Activated CD4-positive, alpha-beta T cell treated with anti-CD3 and anti-CD28 coated beads, Interleukin-2, amount 10 ng/mL, durations not matched to agents 24 days and 14 days (primary cell): ENCODE measurements around the gene RBM26. TPM values are rescaled to one million over a fixed set of nuclear protein-coding genes. Genes with fewer than 3 reads are reported as not detected.

Source experiments
- DNase-seq: peaks from one replicate; pipeline ENCODE4 v3.0.0; 2022
- H3K27ac Mint-ChIP-seq: one replicate; pipeline ENCODE4 v1.8.0; 2022; ENCODE audit warnings: mild to moderate bottlenecking, mixed read lengths
- H3K27me3 Mint-ChIP-seq: one replicate; pipeline ENCODE4 v1.8.0; 2022; ENCODE audit warnings: mixed read lengths
- H3K36me3 Mint-ChIP-seq: one replicate; pipeline ENCODE4 v1.8.0; 2022; ENCODE audit warnings: low read depth, mild to moderate bottlenecking, mixed read lengths
- H3K4me1 Mint-ChIP-seq: one replicate; pipeline ENCODE4 v1.8.0; 2021; ENCODE audit warnings: mixed read lengths
- H3K4me3 Mint-ChIP-seq: one replicate; pipeline ENCODE4 v1.8.0; 2022; ENCODE audit warnings: mild to moderate bottlenecking, moderate library complexity, mixed read lengths
- H3K9me3 Mint-ChIP-seq: one replicate; pipeline ENCODE4 v1.8.0; 2021; ENCODE audit warnings: mixed read lengths
- intact Hi-C: fragments of 100-400 bp; cut with micrococcal nuclease; formaldehyde crosslinking; loops from one replicate; pipeline ENCODE4 v1.15.1; 2023
- total RNA-seq: library from RNA; stranded (reverse); gene quantifications from 2 replicates; pipeline ENCODE4 v1.2.3, GENCODE V29; 2022

The RBM26 gene
- 96.6 and 100 TPM in 2 replicates for total RNA-seq

- Mint-ChIP-seq H3K9me3 (no peaks in the 10 kb centered on the region), H3K36me3 (peaks cover 12% of the 10 kb centered on the region), H3K4me1 (peaks cover 37% of the 10 kb centered on the region), H3K4me3 (no peak within 1 kb of the TSS), H3K27ac (peak within 1 kb of the TSS; percentile 98), H3K27me3 (no peaks in the 10 kb centered on the region)
- DNase-seq, result peak; percentile 98
- intact Hi-C loops, result loop anchor here (1.0 to 5.0 kb wide), 5 partner anchors 13 to 136 kb away; partner anchors contain the start of gene NDFIP2
Measured at GRCh38 chr13:79405831-79406596, at the start of gene RBM26. Gene RBM26, minus strand, starts transcription at chr13:79406255. Its CDS starts 481 bp downstream, at chr13:79405774.

- Mint-ChIP-seq H3K27ac (peak overlapping the region; percentile 51), H3K4me3 (no peak overlapping the region), H3K36me3 (peaks cover 27% of the 10 kb centered on the region), H3K4me1 (peaks cover 61% of the 10 kb centered on the region), H3K9me3 (peaks cover 15% of the 10 kb centered on the region), H3K27me3 (no peaks in the 10 kb centered on the region)
- intact Hi-C loops, result loop anchor here (10.0 kb wide), 1 partner anchor 261 kb away; no protein-coding TSS in a partner anchor
- DNase-seq, result no peak
Measured at GRCh38 chr13:79455331-79455730, 49.3 kb upstream of the RBM26 start.

- Mint-ChIP-seq H3K9me3 (peaks cover 25% of the 10 kb centered on the region), H3K4me3 (peak overlapping the region; percentile 86), H3K27ac (peak overlapping the region; percentile 99), H3K4me1 (peaks cover 67% of the 10 kb centered on the region), H3K36me3 (peaks cover 30% of the 10 kb centered on the region), H3K27me3 (no peaks in the 10 kb centered on the region)
- intact Hi-C loops, result loop anchor here (10.0 kb wide), 1 partner anchor 258 kb away; no protein-coding TSS in a partner anchor
- DNase-seq, result no peak
Measured at GRCh38 chr13:79452239-79452913, 46.3 kb upstream of the RBM26 start.

- Mint-ChIP-seq H3K4me3 (peak overlapping the region; percentile 86), H3K9me3 (peaks cover 20% of the 10 kb centered on the region), H3K27me3 (no peaks in the 10 kb centered on the region), H3K36me3 (peaks cover 24% of the 10 kb centered on the region), H3K27ac (peak overlapping the region; percentile 99), H3K4me1 (peaks cover 66% of the 10 kb centered on the region)
- intact Hi-C loops, result loop anchor here (1.0 to 10.0 kb wide), 6 partner anchors 17 to 257 kb away; partner anchors contain the start of genes NDFIP2 and RBM26
- peak; percentile 96 for DNase-seq
Measured at GRCh38 chr13:79451500-79451962, 45.5 kb upstream of the RBM26 start.

- intact Hi-C loops, result loop anchor here (2.0 to 10.0 kb wide), 3 partner anchors 15 to 255 kb away; no protein-coding TSS in a partner anchor
Measured at GRCh38 chr13:79450110-79450509, 44.1 kb upstream of the RBM26 start.

GRCh38 chr13:79448413-79448812, 42.4 kb upstream of the RBM26 start:
- Mint-ChIP-seq H3K27me3 (no peaks in the 10 kb centered on the region), H3K27ac (peak overlapping the region; percentile 67), H3K4me3 (peak overlapping the region; percentile 8), H3K9me3 (peaks cover 9% of the 10 kb centered on the region), H3K4me1 (peaks cover 65% of the 10 kb centered on the region), H3K36me3 (peaks cover 9% of the 10 kb centered on the region)
- DNase-seq, result peak; percentile 65
- intact Hi-C loops, result no loop called here

More at GRCh38 chr13:79450110-79450509, 44.1 kb upstream of the RBM26 start:
- peak overlapping the region; percentile 13 for H3K4me3 Mint-ChIP-seq
- no peak for DNase-seq
- H3K4me1 Mint-ChIP-seq, result peaks cover 76% of the 10 kb centered on the region
- peaks cover 17% of the 10 kb centered on the region for H3K36me3 Mint-ChIP-seq
- peaks cover 14% of the 10 kb centered on the region for H3K9me3 Mint-ChIP-seq
- H3K27ac Mint-ChIP-seq, result peak overlapping the region; percentile 67
- H3K27me3 Mint-ChIP-seq, result no peaks in the 10 kb centered on the region

GRCh38 chr13:79447741-79448140, 41.7 kb upstream of the RBM26 start:
- Mint-ChIP-seq H3K27ac (peak overlapping the region; percentile 39), H3K9me3 (peaks cover 9% of the 10 kb centered on the region), H3K36me3 (peaks cover 7% of the 10 kb centered on the region), H3K4me1 (peaks cover 59% of the 10 kb centered on the region), H3K4me3 (no peak overlapping the region), H3K27me3 (no peaks in the 10 kb centered on the region)
- intact Hi-C loops, result no loop called here
- DNase-seq, result no peak

- Mint-ChIP-seq H3K27me3 (no peaks in the 10 kb centered on the region), H3K9me3 (peaks cover 9% of the 10 kb centered on the region), H3K4me3 (no peak overlapping the region), H3K27ac (no peak overlapping the region), H3K36me3 (peaks cover 7% of the 10 kb centered on the region), H3K4me1 (peaks cover 54% of the 10 kb centered on the region)
- intact Hi-C loops, result no loop called here
- no peak for DNase-seq
Measured at GRCh38 chr13:79447141-79447540, 41.1 kb upstream of the RBM26 start.

- DNase-seq, result peak; percentile 66
- H3K9me3 Mint-ChIP-seq, result peaks cover 9% of the 10 kb centered on the region
- H3K27ac Mint-ChIP-seq, result peak overlapping the region; percentile 89
- H3K4me1 Mint-ChIP-seq, result peaks cover 44% of the 10 kb centered on the region
- peak overlapping the region; percentile 44 for H3K4me3 Mint-ChIP-seq
- H3K27me3 Mint-ChIP-seq, result no peaks in the 10 kb centered on the region
- H3K36me3 Mint-ChIP-seq, result peaks cover 7% of the 10 kb centered on the region
- intact Hi-C loops, result no loop called here
Measured at GRCh38 chr13:79445968-79446645, 40.1 kb upstream of the RBM26 start.

GRCh38 chr13:79442706-79443105, 36.7 kb upstream of the RBM26 start:
- no peak for DNase-seq
- H3K27ac Mint-ChIP-seq, result no peak overlapping the region
- no peaks in the 10 kb centered on the region for H3K36me3 Mint-ChIP-seq
- no peak overlapping the region for H3K4me3 Mint-ChIP-seq
- peaks cover 22% of the 10 kb centered on the region for H3K4me1 Mint-ChIP-seq
- H3K9me3 Mint-ChIP-seq, result peaks cover under 1% of the 10 kb centered on the region
- no peaks in the 10 kb centered on the region for H3K27me3 Mint-ChIP-seq
- intact Hi-C loops, result no loop called here

- intact Hi-C loops, result no loop called here
- no peak for DNase-seq
- Mint-ChIP-seq H3K27me3 (no peaks in the 10 kb centered on the region), H3K4me3 (no peak overlapping the region), H3K36me3 (no peaks in the 10 kb centered on the region), H3K9me3 (no peaks in the 10 kb centered on the region), H3K27ac (no peak overlapping the region), H3K4me1 (peaks cover 18% of the 10 kb centered on the region)
Measured at GRCh38 chr13:79442221-79442620, 36.2 kb upstream of the RBM26 start.

GRCh38 chr13:79440958-79441528, 35.0 kb upstream of the RBM26 start:
- DNase-seq, result no peak
- H3K36me3 Mint-ChIP-seq, result no peaks in the 10 kb centered on the region
- intact Hi-C loops, result no loop called here
- H3K27me3 Mint-ChIP-seq, result no peaks in the 10 kb centered on the region
- H3K27ac Mint-ChIP-seq, result no peak overlapping the region
- H3K9me3 Mint-ChIP-seq, result no peaks in the 10 kb centered on the region
- H3K4me1 Mint-ChIP-seq, result peaks cover 8% of the 10 kb centered on the region
- no peak overlapping the region for H3K4me3 Mint-ChIP-seq

- H3K36me3 Mint-ChIP-seq, result no peaks in the 10 kb centered on the region
- no peaks in the 10 kb centered on the region for H3K9me3 Mint-ChIP-seq
- intact Hi-C loops, result no loop called here
- no peak overlapping the region for H3K27ac Mint-ChIP-seq
- H3K27me3 Mint-ChIP-seq, result no peaks in the 10 kb centered on the region
- H3K4me1 Mint-ChIP-seq, result peaks cover 8% of the 10 kb centered on the region
- no peak overlapping the region for H3K4me3 Mint-ChIP-seq
- no peak for DNase-seq
Measured at GRCh38 chr13:79439275-79439674, 33.2 kb upstream of the RBM26 start.
